Measurements from ENCODE around the gene ARRDC4.

Gene ARRDC4

GRCh38 chr15:98017150-98017964 lies 56.9 kb downstream of the ARRDC4 start:
- no peaks in the 10 kb centered on the region for H3K9me3 ChIP-seq (ENCODE audit: control insufficient read depth, insufficient read depth, low read length)
- no peaks in the 10 kb centered on the region for H3K36me3 ChIP-seq (ENCODE audit: control insufficient read depth, insufficient read depth, low read length)
- H3K4me3 ChIP-seq (ENCODE audit: low read depth, low read length), result no peak overlapping the region
- H3K9ac ChIP-seq (ENCODE audit: low read depth, low read length), result no peak overlapping the region
- no peaks in the 10 kb centered on the region for H3K4me1 ChIP-seq (ENCODE audit: control insufficient read depth, insufficient read depth, low read length)
- H3K27me3 ChIP-seq (ENCODE audit: control insufficient read depth, insufficient read depth, low read length), result no peaks in the 10 kb centered on the region
- no peak overlapping the region for H3K27ac ChIP-seq (ENCODE audit: low read depth, low read length)

DNA sequence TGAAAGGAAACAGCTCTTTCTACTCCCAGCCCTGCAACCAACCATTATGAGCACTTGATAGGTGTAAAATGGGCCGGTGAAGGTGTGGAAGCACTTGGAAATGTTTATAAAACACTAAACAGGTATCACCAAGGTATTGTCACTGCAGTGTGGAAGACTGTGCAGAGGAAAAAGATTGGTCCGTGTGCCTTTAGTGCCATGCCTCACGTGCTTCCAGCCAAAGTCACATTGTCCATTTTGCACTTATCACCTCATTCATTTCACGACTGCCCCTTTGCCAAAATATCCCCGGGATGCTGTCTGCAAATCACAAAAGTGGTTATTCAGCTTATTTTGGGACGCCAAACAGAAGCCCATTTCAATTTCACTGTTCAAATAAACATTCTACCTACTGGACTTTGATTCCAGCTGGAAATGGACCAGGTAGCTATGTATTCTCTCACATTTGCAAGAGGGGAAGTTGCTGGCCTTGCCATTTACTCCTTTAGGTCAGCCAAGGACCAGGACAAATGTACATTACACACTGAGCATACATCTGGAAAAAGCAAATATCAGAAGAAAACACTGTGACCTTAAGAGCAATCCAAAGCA lies 58.4 kb downstream of the ARRDC4 start:
- H3K36me3 ChIP-seq (ENCODE audit: control insufficient read depth, insufficient read depth, low read length), result no peaks in the 10 kb centered on the region
- no peak overlapping the region for H3K4me3 ChIP-seq (ENCODE audit: low read depth, low read length)
- H3K4me1 ChIP-seq (ENCODE audit: control insufficient read depth, insufficient read depth, low read length), result no peaks in the 10 kb centered on the region
- H3K9ac ChIP-seq (ENCODE audit: low read depth, low read length), result no peak overlapping the region
- H3K9me3 ChIP-seq (ENCODE audit: control insufficient read depth, insufficient read depth, low read length), result no peaks in the 10 kb centered on the region
- no peaks in the 10 kb centered on the region for H3K27me3 ChIP-seq (ENCODE audit: control insufficient read depth, insufficient read depth, low read length)
- H3K27ac ChIP-seq (ENCODE audit: low read depth, low read length), result no peak overlapping the region
